Activated B cell treated with CpG ODN at 0.5 μM for 24 hours (primary cell): ENCODE results near the gene CD2AP. TPM values are rescaled to one million over a fixed set of nuclear protein-coding genes. Genes with fewer than 3 reads are reported as not detected.

Experiments
- ATAC-seq: fragments of 200-7000 bp; cut with Tn5 transposase; one replicate; pipeline ENCODE4 v1.10.0; 2021; ENCODE audit warnings: low read depth, mild to moderate bottlenecking, moderate library complexity
- CTCF ChIA-PET: fragments of 350-600 bp; sonication (Branson Sonifier 250); formaldehyde crosslinking; loops from one replicate; lab custom pipeline; 2021; ENCODE audit warnings: antibody characterized with exemption; lab: Charles Lee
- POLR2A ChIA-PET: fragments of 350-600 bp; sonication (Branson Sonifier 250); formaldehyde crosslinking; loops from one replicate; lab custom pipeline; 2021; ENCODE audit warnings: antibody characterized with exemption; lab: Charles Lee
- DNase-seq: peaks from one replicate; pipeline ENCODE4 v3.0.0; 2022
- H3K27ac Mint-ChIP-seq: one replicate; pipeline ENCODE4 v1.8.0; 2020; ENCODE audit warnings: mixed read lengths
- H3K27me3 Mint-ChIP-seq: one replicate; pipeline ENCODE4 v1.8.0; 2021; ENCODE audit warnings: mixed read lengths
- H3K36me3 Mint-ChIP-seq: one replicate; pipeline ENCODE4 v1.8.0; 2021; ENCODE audit warnings: low read depth, mixed read lengths
- H3K4me1 Mint-ChIP-seq: one replicate; pipeline ENCODE4 v1.8.0; 2021; ENCODE audit warnings: mixed read lengths
- H3K4me3 Mint-ChIP-seq: one replicate; pipeline ENCODE4 v1.8.0; 2020; ENCODE audit warnings: mild to moderate bottlenecking, mixed read lengths
- H3K9me3 Mint-ChIP-seq: one replicate; pipeline ENCODE4 v1.8.0; 2020; ENCODE audit warnings: mixed read lengths
- CTCF ChIP-seq: fragments of 200-600 bp; IDR thresholded peaks from one replicate; pipeline ENCODE4 v1.8.0; 2022; ENCODE audit warnings: antibody characterized with exemption, mild to moderate bottlenecking
- intact Hi-C: fragments of 100-400 bp; cut with micrococcal nuclease; formaldehyde crosslinking; loops from one replicate; pipeline ENCODE4 v1.15.1; 2024
- total RNA-seq: library from RNA; stranded (reverse); gene quantifications from 2 replicates; pipeline ENCODE4 v1.2.3, GENCODE V29; 2022

The CD2AP gene
- total RNA-seq, 1 donor from 2014 or later, result 34.1 TPM

GRCh38 chr6:47483516-47483852, 5.9 kb downstream of the CD2AP start:
- ChIA-PET CTCF (no interaction called here), POLR2A (interaction anchor here (0.6 kb wide), 1 partner anchor 23 kb away, joined by 4 read pairs; no protein-coding TSS in a partner anchor)
- Mint-ChIP-seq H3K27me3 (no peaks in the 10 kb centered on the region), H3K9me3 (no peaks in the 10 kb centered on the region), H3K36me3 (no peaks in the 10 kb centered on the region), H3K4me1 (peaks cover 66% of the 10 kb centered on the region), H3K4me3 (no peak overlapping the region), H3K27ac (no peak overlapping the region)
- DNase-seq, result no peak
- no peak for TF ChIP-seq CTCF
- intact Hi-C loops, result no loop called here
- ATAC-seq, result no peak

- CTCF ChIA-PET, result interaction anchor here (1.4 kb wide), 1 partner anchor 8 kb away, joined by 4 read pairs; no protein-coding TSS in a partner anchor
- DNase-seq (no peak), ATAC-seq (no peak)
- POLR2A ChIA-PET, result interaction anchor here (0.6 kb wide), 1 partner anchor 23 kb away, joined by 4 read pairs; no protein-coding TSS in a partner anchor
- no peak overlapping the region for H3K27ac Mint-ChIP-seq
- no peak overlapping the region for H3K4me3 Mint-ChIP-seq
- intact Hi-C loops, result no loop called here
- H3K27me3 Mint-ChIP-seq, result no peaks in the 10 kb centered on the region
- H3K36me3 Mint-ChIP-seq, result no peaks in the 10 kb centered on the region
- peaks cover 60% of the 10 kb centered on the region for H3K4me1 Mint-ChIP-seq
- TF ChIP-seq CTCF, result no peak
- no peaks in the 10 kb centered on the region for H3K9me3 Mint-ChIP-seq
Observed at GRCh38 chr6:47483853-47484546, 6.4 kb downstream of the CD2AP start.

GRCh38 chr6:47484616-47485015, 7.0 kb downstream of the CD2AP start:
- Mint-ChIP-seq H3K4me3 (no peak overlapping the region), H3K27me3 (no peaks in the 10 kb centered on the region), H3K36me3 (no peaks in the 10 kb centered on the region), H3K9me3 (no peaks in the 10 kb centered on the region), H3K4me1 (peaks cover 58% of the 10 kb centered on the region), H3K27ac (no peak overlapping the region)
- no peak for TF ChIP-seq CTCF
- DNase-seq (no peak), ATAC-seq (no peak)
- intact Hi-C loops, result no loop called here
- ChIA-PET CTCF (interaction anchor here (1.4 kb wide), 1 partner anchor 9 kb away, joined by 4 read pairs; no protein-coding TSS in a partner anchor), POLR2A (no interaction called here)

- H3K27ac Mint-ChIP-seq, result no peak overlapping the region
- H3K4me1 Mint-ChIP-seq, result peaks cover 55% of the 10 kb centered on the region
- ChIA-PET CTCF (interaction anchor here (1.4 kb wide), 1 partner anchor 9 kb away, joined by 4 read pairs; no protein-coding TSS in a partner anchor), POLR2A (no interaction called here)
- no peak for TF ChIP-seq CTCF
- no peaks in the 10 kb centered on the region for H3K27me3 Mint-ChIP-seq
- H3K4me3 Mint-ChIP-seq, result no peak overlapping the region
- intact Hi-C loops, result no loop called here
- no peak for ATAC-seq
- no peak for DNase-seq
- H3K36me3 Mint-ChIP-seq, result no peaks in the 10 kb centered on the region
- H3K9me3 Mint-ChIP-seq, result no peaks in the 10 kb centered on the region
Observed at GRCh38 chr6:47485083-47485482, 7.5 kb downstream of the CD2AP start.

- CTCF ChIA-PET, result interaction anchor here (1.4 kb wide), 1 partner anchor 9 kb away, joined by 4 read pairs; no protein-coding TSS in a partner anchor
- no peak for DNase-seq
- POLR2A ChIA-PET, result no interaction called here
- Mint-ChIP-seq H3K9me3 (no peaks in the 10 kb centered on the region), H3K4me1 (peaks cover 51% of the 10 kb centered on the region), H3K27ac (no peak overlapping the region), H3K27me3 (no peaks in the 10 kb centered on the region), H3K36me3 (no peaks in the 10 kb centered on the region), H3K4me3 (no peak overlapping the region)
- intact Hi-C loops, result no loop called here
- TF ChIP-seq CTCF, result no peak
- no peak for ATAC-seq
Observed at GRCh38 chr6:47485491-47486135, 8.0 kb downstream of the CD2AP start.
